ENCODE measurements around the gene SAP30BP. TPM values are rescaled to one million over a fixed set of nuclear protein-coding genes. Genes with fewer than 3 reads are reported as not detected.

Gene SAP30BP
- total RNA-seq, 3 donors from 2014 or later (not counting 1 experiment from before 2014, with no cell fraction given): 234 to 246 (median 240) TPM

GRCh38 chr17:75626496-75627038 lies 40.6 kb upstream of the SAP30BP start:
- no peak for TF ChIP-seq CTCF (IDR thresholded peaks at IDR 0.05)
- H3K9me3 Mint-ChIP-seq: no peaks in the 10 kb centered on the region
- no peaks in the 10 kb centered on the region for H3K4me1 ChIP-seq (ENCODE audit: control insufficient read depth, insufficient read depth, low read length)
- no peaks in the 10 kb centered on the region for H3K9me3 ChIP-seq (ENCODE audit: control insufficient read depth, insufficient read depth, low read length)
- 85% methylated on average over 10 of the region's 11 CpGs for WGBS (ENCODE audit: insufficient coverage)
- intact Hi-C loops (cut with micrococcal nuclease): no loop called here
- H3K4me3 ChIP-seq (ENCODE audit: low read length): no peak overlapping the region
- no peaks in the 10 kb centered on the region for H3K4me1 Mint-ChIP-seq
- H3K36me3 Mint-ChIP-seq: no peaks in the 10 kb centered on the region
- ATAC-seq (no peak), DNase-seq (no peak)
- no peak overlapping the region for H3K4me3 Mint-ChIP-seq
- H3K36me3 ChIP-seq (ENCODE audit: control insufficient read depth, insufficient read depth, low read length): peaks cover 22% of the 10 kb centered on the region
- no peak overlapping the region for H3K27ac Mint-ChIP-seq
- no peaks in the 10 kb centered on the region for H3K27me3 Mint-ChIP-seq (ENCODE audit: low read depth in 2 of 2)
- no peaks in the 10 kb centered on the region for H3K27me3 ChIP-seq (ENCODE audit: control insufficient read depth, insufficient read depth, low read length)
- no peak overlapping the region for H3K27ac ChIP-seq (ENCODE audit: low read length)

- Histone ChIP-seq H3K9me3 (ENCODE audit: control insufficient read depth, insufficient read depth, low read length) (no peaks in the 10 kb centered on the region), H3K4me3 (ENCODE audit: low read length) (no peak overlapping the region), H3K36me3 (ENCODE audit: control insufficient read depth, insufficient read depth, low read length) (peaks cover 22% of the 10 kb centered on the region), H3K27me3 (ENCODE audit: control insufficient read depth, insufficient read depth, low read length) (no peaks in the 10 kb centered on the region), H3K27ac (ENCODE audit: low read length) (no peak overlapping the region), H3K4me1 (ENCODE audit: control insufficient read depth, insufficient read depth, low read length) (no peaks in the 10 kb centered on the region)
- Mint-ChIP-seq H3K27me3 (ENCODE audit: low read depth in 2 of 2) (no peaks in the 10 kb centered on the region), H3K4me3 (no peak overlapping the region), H3K36me3 (no peaks in the 10 kb centered on the region), H3K9me3 (no peaks in the 10 kb centered on the region), H3K27ac (peak overlapping the region in 1 of 2 donors; percentile 8), H3K4me1 (no peaks in the 10 kb centered on the region)
- DNase-seq: no peak
- intact Hi-C loops (cut with micrococcal nuclease): no loop called here
- 94% methylated on average over 10 of the region's 10 CpGs for WGBS (ENCODE audit: insufficient coverage)
- ATAC-seq: no peak
- TF ChIP-seq CTCF (IDR thresholded peaks at IDR 0.05): no peak
These were observed 40.0 kb upstream of the SAP30BP start for GRCh38 chr17:75627094-75627493.

GRCh38 chr17:75628425-75628824 lies 38.7 kb upstream of the SAP30BP start:
- no peak overlapping the region for H3K4me3 Mint-ChIP-seq
- no peak for DNase-seq
- H3K4me1 Mint-ChIP-seq: no peaks in the 10 kb centered on the region
- TF ChIP-seq CTCF (IDR thresholded peaks at IDR 0.05): no peak
- H3K9me3 Mint-ChIP-seq: no peaks in the 10 kb centered on the region
- H3K36me3 Mint-ChIP-seq: no peaks in the 10 kb centered on the region
- intact Hi-C loops (cut with micrococcal nuclease): no loop called here
- no peak for ATAC-seq
- H3K27me3 Mint-ChIP-seq (ENCODE audit: low read depth in 2 of 2): no peaks in the 10 kb centered on the region
- Histone ChIP-seq H3K4me3 (ENCODE audit: low read length) (no peak overlapping the region), H3K27me3 (ENCODE audit: control insufficient read depth, insufficient read depth, low read length) (no peaks in the 10 kb centered on the region), H3K36me3 (ENCODE audit: control insufficient read depth, insufficient read depth, low read length) (peaks cover 22% of the 10 kb centered on the region), H3K27ac (ENCODE audit: low read length) (no peak overlapping the region), H3K4me1 (ENCODE audit: control insufficient read depth, insufficient read depth, low read length) (peaks cover 9% of the 10 kb centered on the region), H3K9me3 (ENCODE audit: control insufficient read depth, insufficient read depth, low read length) (no peaks in the 10 kb centered on the region)
- peak overlapping the region in 1 of 2 donors; percentile 45 for H3K27ac Mint-ChIP-seq
- WGBS (ENCODE audit: insufficient coverage): 93% methylated on average over 6 of the region's 6 CpGs

- H3K36me3 Mint-ChIP-seq: no peaks in the 10 kb centered on the region
- Histone ChIP-seq H3K36me3 (ENCODE audit: control insufficient read depth, insufficient read depth, low read length) (peaks cover 21% of the 10 kb centered on the region), H3K4me3 (ENCODE audit: low read length) (no peak overlapping the region), H3K9me3 (ENCODE audit: control insufficient read depth, insufficient read depth, low read length) (no peaks in the 10 kb centered on the region), H3K4me1 (ENCODE audit: control insufficient read depth, insufficient read depth, low read length) (peaks cover 16% of the 10 kb centered on the region), H3K27me3 (ENCODE audit: control insufficient read depth, insufficient read depth, low read length) (no peaks in the 10 kb centered on the region), H3K27ac (ENCODE audit: low read length) (no peak overlapping the region)
- ATAC-seq (no peak), DNase-seq (no peak)
- intact Hi-C loops (cut with micrococcal nuclease): no loop called here
- no peaks in the 10 kb centered on the region for H3K9me3 Mint-ChIP-seq
- 89% methylated on average over 14 of the region's 14 CpGs for WGBS (ENCODE audit: insufficient coverage)
- no peak overlapping the region for H3K27ac Mint-ChIP-seq
- H3K4me3 Mint-ChIP-seq: no peak overlapping the region
- TF ChIP-seq CTCF (IDR thresholded peaks at IDR 0.05): no peak
- H3K27me3 Mint-ChIP-seq (ENCODE audit: low read depth in 2 of 2): no peaks in the 10 kb centered on the region
- peaks cover 0 to 5% of the 10 kb centered on the region in 2 donors for H3K4me1 Mint-ChIP-seq
These were observed 38.0 kb upstream of the SAP30BP start for GRCh38 chr17:75629157-75629556.
